NT2/D1 (cell line): ENCODE data around the gene TK2.

Experiments used
- YY1 ChIP-seq: IDR thresholded peaks from 2 replicates; pipeline ENCODE4 v1.6.1; 2011; ENCODE audit not compliant: insufficient read length, insufficient read depth
- ZNF274 ChIP-seq: IDR thresholded peaks from 2 replicates; pipeline ENCODE4 v1.6.1; 2011; ENCODE audit warnings: mild to moderate bottlenecking, low read depth, low read length

- TF ChIP-seq YY1 (no peak), ZNF274 (no peak)
These were observed 7.5 kb downstream of the TK2 start for GRCh38 chr16:66542396-66542795.
